ENCODE data around the gene PRICKLE4.

The PRICKLE4 gene, protein sequence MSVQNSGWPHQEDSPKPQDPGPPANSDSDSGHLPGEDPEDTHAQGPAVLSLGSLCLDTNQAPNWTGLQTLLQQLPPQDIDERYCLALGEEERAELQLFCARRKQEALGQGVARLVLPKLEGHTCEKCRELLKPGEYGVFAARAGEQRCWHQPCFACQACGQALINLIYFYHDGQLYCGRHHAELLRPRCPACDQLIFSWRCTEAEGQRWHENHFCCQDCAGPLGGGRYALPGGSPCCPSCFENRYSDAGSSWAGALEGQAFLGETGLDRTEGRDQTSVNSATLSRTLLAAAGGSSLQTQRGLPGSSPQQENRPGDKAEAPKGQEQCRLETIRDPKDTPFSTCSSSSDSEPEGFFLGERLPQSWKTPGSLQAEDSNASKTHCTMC

GRCh38 chr6:41780551-41781365, at the start of gene PRICKLE4:
PRICKLE4 (plus strand) TSS chr6:41780782; CDS start chr6:41783474, 2,692 bp downstream.
- DNase-seq (ENCODE audit: low spot score) (peak; percentile 58), FAIRE-seq (no peak)

DNA sequence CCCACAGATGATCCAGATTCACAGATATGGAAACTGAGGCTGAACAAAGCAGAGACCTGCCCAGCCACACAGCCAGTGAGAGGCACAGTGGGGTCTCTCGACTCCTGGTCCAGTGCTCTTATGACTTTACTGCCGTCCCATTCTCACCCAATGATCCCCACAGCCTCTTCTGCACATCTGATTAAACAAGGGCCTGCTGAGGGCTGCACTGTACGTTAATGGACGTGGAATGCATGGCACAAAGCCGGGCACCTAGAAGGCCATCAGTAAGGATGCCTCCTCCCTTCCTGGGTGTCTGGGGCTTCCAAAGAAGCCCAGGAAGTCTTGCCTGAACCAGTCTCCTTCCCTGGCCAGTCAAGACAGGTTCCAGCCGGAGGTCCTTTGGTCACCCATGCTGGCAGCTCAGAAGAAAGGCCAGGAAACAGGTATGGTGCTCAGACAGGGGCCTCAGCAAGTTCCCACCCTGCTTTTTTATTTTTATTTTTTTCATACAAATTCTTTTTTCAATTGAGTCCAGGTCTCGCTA, 49.0 kb upstream of the PRICKLE4 start:
- FAIRE-seq (no peak), DNase-seq (ENCODE audit: low spot score) (no peak)

GRCh38 chr6:41732149-41732548, 48.4 kb upstream of the PRICKLE4 start:
- FAIRE-seq (no peak), DNase-seq (ENCODE audit: low spot score) (no peak)

- FAIRE-seq (peak; percentile 59), DNase-seq (ENCODE audit: low spot score) (no peak)
Measured at GRCh38 chr6:41732591-41733359, 47.8 kb upstream of the PRICKLE4 start.

GRCh38 chr6:41733360-41733706, 47.2 kb upstream of the PRICKLE4 start:
- FAIRE-seq (no peak), DNase-seq (ENCODE audit: low spot score) (no peak)

DNA sequence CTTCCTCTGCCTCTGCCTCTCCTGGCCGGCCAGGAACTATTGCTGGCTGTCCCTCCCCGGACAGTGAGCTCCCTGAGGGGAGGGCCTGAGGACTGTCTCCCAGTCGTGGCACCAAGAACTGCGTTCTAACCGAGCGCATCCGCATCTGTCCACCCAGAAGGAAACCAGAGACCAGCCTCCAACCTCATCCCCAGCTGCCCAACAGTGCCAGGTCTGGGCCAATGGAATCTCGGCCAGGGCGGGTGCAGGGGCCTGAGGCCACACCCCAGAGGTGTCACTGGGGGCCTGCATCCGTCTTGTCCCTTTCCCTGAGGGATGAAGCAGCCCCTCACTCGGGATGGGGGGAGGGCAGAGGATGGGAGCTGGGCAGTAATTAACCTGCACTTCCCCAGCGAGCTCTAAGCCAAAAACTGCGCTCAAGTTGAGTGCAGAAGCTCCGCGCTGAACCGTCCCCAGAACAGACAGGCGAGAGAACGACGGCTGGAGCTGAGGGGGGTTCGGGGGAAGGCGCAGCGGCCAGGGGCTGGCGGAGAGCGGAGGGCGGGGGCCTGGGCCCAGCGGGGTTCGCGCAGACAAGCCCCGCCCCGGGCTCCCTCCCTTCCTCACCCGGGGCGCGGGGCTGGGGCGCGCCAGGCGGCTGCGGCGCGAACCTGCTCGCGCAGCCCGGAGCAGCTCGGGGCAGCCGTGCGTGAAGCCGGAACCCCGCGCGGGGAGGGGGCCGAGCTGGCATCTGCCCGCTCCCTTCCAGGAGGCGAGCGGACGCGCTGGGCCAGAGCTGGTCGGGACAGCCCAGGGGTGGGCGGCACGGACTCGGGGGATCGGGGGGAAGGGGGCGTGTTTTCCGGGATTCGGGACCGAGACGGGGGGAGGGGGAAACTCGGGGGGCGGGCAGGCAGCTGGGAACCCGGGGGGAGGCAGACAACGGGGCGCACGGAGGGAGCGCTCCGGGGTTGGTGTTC, 46.6 kb upstream of the PRICKLE4 start:
- FAIRE-seq (peak; percentile 27), DNase-seq (ENCODE audit: low spot score) (peak; percentile 89)

DNA sequence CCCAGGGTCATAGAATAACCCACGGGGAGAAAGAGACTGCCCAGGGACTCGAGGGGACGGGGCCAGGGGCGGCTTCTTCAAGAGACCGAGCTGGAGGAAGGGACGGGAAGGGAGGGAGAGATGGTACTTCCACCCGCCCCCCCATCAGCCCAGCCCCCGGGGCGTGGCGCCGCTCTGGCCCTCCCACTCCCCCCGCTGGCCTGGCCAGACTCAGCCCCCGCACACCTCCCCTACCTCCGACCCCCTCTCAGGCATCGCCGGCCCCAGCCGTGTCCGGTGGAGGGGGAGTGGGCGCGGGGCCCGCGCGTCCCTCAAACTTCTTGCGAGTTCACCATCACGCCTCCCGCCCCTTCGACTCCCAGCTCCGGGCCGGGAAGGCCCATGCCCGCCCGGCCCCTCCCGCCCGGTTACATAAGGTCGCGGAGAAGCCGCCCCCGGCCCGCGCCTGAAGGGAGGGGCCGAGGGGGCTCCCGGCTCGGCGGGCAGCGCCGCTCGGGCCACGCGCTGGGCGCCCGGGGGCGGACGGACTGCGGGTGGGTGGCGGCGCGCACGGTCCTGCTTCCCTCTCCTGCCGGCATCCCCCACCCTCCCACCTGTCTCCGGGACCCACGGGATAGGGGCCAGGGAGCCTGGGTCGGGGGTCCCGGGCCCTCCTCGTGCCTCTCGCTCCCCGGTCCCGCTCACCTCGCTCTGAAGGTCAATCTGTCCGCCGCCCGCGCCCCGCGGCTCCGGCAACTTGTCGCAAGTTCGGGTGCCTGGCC, 45.7 kb upstream of the PRICKLE4 start:
- FAIRE-seq (no peak), DNase-seq (ENCODE audit: low spot score) (peak; percentile 88)

DNA sequence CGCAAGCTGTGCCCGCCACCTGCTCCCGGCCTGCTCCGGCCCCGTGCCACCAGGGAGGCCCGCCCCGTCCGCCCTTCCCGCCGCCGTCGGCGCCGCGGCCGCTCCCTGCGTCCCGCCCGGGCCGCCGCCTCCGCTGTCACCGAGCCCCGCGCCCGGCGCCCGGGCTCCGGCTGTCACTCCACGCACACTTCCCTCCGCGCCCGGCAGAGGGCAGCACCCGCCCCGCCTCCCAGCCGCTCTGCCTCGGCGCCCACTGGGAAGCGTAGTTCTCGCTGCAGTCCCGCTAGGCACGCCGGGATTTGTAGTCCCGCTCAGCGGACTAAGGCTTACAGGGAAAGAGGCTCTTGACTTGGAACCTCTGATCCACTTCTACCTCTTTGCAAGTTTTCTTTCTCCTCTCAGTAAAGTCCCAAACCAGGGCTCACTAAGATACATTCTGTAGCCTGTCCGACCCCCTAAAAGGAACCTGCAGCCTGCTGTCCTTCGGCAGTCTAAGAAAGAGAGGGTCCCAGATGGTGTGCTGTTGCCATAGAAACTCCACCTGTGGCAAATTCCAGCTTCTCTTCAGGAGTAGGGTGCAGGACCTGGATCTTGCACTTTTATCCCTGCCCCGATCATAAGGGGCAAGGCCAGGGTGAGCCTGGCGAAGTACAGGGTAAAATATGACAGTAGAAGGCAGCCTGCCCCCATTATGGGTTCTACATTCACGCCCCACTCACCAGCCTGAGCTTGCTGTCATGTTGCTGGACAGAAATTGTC, 45.0 kb upstream of the PRICKLE4 start, which contains the start of gene TFEB:
TSS of gene TFEB (minus strand) at position 182 of the 759 bp plus-strand sequence. CDS start 44,395 bp downstream, outside the sequence.
- DNase-seq (ENCODE audit: low spot score) (peak; percentile 98), FAIRE-seq (no peak)

GRCh38 chr6:41736186-41736733, 44.3 kb upstream of the PRICKLE4 start:
- FAIRE-seq, result no peak
- DNase-seq (ENCODE audit: low spot score), result no peak

- no peak for FAIRE-seq
- DNase-seq (ENCODE audit: low spot score), result no peak
Measured at GRCh38 chr6:41736800-41737555, 43.6 kb upstream of the PRICKLE4 start.

DNA sequence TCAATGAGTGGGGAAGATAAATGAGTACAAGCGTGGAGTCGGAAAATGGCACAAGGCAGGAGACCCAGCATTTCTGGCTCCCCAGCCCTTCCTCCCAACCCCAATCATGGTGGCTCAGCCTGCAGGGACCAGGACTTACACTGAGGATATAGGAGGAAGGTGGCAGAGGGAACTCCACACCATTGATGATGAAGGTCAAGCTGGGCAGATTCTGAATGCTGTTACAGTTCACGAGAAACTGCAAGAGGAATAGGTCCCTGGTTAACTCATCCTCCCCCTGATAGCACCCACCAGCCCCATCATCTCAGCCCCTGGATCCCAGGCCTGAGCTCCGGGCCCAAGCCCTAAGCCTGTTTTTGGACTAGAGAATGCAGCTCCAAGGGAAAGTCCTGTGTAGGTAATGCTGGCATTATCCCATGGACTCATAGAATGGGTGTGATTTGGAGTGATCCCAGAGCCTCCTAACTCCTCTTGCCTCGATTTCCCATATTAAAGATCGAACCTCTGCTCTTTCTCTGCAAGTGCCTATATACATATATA, 42.9 kb upstream of the PRICKLE4 start:
- DNase-seq (ENCODE audit: low spot score), result no peak
- no peak for FAIRE-seq

GRCh38 chr6:41739041-41739440, 41.5 kb upstream of the PRICKLE4 start:
- DNase-seq (ENCODE audit: low spot score) (no peak), FAIRE-seq (no peak)

- DNase-seq (ENCODE audit: low spot score), result no peak
- FAIRE-seq, result no peak
Measured at GRCh38 chr6:41740366-41741162, 40.0 kb upstream of the PRICKLE4 start.

GRCh38 chr6:41741625-41742490, 38.7 kb upstream of the PRICKLE4 start:
- DNase-seq (ENCODE audit: low spot score), result no peak
- FAIRE-seq, result no peak

- DNase-seq (ENCODE audit: low spot score), result no peak
- no peak for FAIRE-seq
Measured at GRCh38 chr6:41743406-41744235, 37.0 kb upstream of the PRICKLE4 start.
